Inferior parietal cortex (tissue), 1 donor: Measurements from ENCODE around the gene COA1.
"Not testable (repeated sequence)": the region's sequence is repeated elsewhere in the genome, so short reads cannot be mapped to it uniquely, and the experiment has no call there.

Experiments used
- DNase-seq: peaks from one replicate; pipeline ENCODE4 v3.0.0-alpha.2; 2016; ENCODE audit errors: extremely low spot score

COA1 gene

DNA sequence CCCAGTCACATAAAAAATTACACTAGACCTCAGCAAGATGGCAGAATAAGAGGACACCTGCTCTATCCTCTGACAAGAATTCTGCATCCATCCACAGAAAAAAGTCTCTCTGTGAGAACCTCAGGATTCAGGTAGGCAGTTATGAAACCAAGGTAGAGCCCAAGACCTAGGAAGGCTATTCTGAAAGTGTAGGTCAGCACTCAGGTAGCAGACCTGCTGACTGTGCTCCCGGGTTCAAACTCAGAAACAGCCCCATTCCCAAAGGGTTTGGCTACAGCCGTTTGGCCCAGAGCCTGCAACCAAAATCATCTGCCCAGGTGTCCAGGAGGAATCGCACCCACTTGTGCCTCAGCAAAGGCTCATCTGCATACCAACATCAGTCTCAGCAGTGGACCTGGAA is 37.7 kb downstream of the COA1 start:
- no peak for DNase-seq

GRCh38 chr7:43689115-43689514 is 40.2 kb downstream of the COA1 start:
- no peak for DNase-seq

- DNase-seq, result not testable (repeated sequence)
These were observed 41.5 kb downstream of the COA1 start for GRCh38 chr7:43687866-43688265.

DNA sequence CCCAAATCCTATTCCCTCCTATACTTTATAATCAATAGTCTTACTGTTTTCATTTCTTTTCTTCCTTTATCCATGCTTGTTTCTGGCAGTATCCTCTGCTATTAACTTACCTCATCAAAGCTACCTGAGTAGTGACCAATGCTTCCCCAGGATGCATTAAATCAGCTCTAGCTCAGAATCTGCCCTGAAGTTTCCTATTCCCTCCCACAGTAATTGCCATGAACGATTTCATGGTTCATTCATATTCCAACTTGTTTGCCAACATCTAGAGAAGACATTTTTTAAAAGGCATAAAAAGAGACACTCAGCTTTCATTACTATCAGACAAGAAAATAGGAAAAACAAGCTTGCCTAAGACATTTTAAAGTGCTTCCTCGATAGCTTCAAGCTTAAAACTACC is 42.3 kb downstream of the COA1 start:
- DNase-seq, result no peak

- no peak for DNase-seq
These were observed 48.6 kb downstream of the COA1 start for GRCh38 chr7:43680736-43681135.

GRCh38 chr7:43679210-43680068 is 49.9 kb downstream of the COA1 start:
- no peak for DNase-seq

- no peak for DNase-seq
These were observed 51.0 kb downstream of the COA1 start for GRCh38 chr7:43678315-43678714.

GRCh38 chr7:43677864-43678263 is 51.5 kb downstream of the COA1 start:
- no peak for DNase-seq

DNA sequence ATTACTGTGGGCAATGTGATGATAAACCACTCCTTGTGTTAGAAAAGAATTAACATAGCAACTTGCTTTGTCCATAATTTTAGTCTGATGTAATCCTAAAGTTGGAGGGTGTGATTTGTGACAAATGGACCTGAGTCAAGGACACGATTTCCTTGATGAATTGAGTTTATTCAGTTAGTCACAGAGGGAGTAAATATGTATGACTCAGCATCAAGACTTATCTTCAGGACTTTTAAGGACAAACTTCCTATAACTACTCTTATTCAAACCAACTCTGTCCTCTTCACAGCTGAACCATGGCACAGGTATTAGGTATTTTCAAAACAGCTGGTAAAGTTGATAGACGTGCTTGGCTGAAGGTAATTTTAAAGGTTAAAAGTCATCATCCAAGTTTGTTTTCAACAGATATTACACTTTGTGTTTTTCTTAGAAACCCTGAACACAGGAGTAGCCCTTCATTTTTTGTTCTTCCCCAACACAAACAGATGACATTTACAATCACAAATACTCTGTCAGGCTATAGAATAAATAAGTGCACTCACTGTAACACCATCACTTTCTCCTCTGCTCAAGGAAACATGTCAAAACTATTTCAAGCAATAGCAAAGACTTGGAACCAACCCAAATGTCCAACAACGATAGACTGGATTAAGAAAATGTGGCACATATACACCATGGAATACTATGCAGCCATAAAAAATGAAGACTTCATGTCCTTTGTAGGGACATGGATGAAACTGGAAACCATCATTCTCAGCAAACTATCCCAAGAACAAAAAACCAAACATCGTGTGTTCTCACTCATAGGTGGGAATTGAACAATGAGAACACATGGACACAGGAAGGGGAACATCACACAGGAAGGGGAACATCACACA is 54.5 kb downstream of the COA1 start:
- DNase-seq, result no peak

- DNase-seq, result not testable (repeated sequence)
These were observed 55.9 kb downstream of the COA1 start for GRCh38 chr7:43673243-43673976.

GRCh38 chr7:43671521-43671920 is 57.8 kb downstream of the COA1 start:
- DNase-seq, result no peak

GRCh38 chr7:43669286-43670081 is 59.8 kb downstream of the COA1 start:
- DNase-seq, result no peak

DNA sequence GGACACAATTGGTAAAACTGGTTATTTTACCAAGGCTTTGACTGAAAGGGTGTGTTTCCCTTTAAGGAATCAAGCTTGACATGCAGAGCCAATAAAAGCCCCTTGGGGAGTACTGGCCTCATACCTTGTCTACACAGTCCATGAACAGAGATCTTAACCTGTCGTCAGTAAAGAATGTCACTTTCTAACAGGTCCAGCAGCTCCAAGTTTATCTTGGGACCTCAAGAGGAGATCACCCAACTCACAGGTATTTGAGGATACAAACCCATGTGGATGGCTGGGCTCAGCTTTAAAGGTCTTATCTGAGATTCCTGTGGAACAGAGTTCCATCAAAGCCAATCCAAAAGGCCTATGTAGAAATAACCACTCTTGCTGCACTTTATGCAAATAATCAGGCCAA is 61.3 kb downstream of the COA1 start:
- no peak for DNase-seq

DNA sequence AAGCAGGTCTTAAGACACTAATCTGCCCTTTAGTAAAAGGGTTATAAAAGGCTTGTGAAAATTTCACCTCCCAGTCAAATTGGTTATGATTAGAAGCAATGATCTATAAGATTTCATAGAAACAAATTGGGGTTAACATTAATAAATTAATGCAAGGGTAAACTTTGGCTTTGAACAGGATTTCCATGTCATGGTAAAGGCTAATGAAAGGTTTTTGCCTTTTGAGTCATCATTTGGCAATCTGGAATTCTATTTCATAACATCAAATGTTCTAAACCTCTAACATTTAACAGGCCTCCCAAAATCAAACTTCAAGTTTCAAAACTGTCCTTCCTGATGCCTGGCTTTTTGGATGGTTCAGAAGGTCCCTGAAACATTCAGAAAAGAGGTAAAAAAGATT is 62.4 kb downstream of the COA1 start:
- no peak for DNase-seq

GRCh38 chr7:43664681-43665080 is 64.6 kb downstream of the COA1 start:
- no peak for DNase-seq

- DNase-seq, result no peak
These were observed 69.2 kb downstream of the COA1 start for GRCh38 chr7:43660141-43660540.

DNA sequence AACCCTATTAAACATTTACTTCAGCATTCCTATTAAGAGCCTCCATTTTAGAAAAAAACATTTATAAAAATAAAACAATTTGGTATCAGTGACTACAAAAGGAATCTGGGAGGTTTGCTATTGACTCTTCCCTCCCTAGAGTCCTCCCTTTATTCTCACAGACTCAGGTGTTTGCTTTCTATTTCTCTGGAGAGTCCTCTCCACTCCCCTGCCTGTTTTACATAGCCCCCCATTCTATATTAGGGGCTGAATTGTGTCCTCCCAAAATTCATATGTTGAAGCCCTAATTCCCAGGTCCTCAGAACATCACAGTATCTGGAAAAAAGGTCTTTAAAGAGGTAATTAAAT is 69.8 kb downstream of the COA1 start:
- no peak for DNase-seq

DNA sequence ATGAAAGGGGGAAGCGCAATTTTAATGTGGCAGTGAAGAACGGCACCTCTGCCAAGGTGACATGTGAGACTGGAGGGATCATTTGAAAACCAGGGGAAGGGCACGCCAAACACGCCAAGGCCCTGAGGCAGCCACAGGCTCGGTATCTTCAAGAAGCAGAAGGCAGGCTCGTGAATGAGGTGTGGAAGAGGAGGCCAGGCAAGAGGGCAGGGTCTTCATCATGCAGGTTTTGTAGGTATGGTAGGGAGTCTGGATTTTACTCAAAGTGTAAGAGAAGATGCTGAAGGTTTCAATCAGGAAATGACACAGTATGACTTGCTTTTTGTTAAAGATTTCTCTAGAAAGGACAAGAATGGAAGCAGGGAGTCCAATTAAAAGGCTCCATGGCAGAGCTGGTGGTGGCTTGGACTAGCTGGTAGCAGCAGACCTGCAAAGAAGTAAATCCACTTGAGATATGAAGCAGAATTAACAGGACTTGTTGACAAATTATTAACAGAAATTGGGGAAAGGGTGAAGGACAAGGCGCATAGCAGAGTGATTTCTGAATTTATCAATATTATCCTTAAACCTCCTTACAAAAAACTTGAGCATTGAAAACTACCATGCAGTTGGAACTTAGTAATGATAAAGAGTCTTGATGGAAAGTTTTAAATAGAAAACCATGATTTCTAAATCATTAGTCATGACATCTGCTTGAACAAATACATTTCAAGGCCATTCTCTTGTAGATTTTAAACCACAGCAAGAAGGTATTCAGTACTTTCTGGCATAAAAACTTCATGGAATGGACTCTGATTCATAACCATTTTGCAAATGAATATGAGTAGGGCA is 70.4 kb downstream of the COA1 start:
- DNase-seq, result no peak

DNA sequence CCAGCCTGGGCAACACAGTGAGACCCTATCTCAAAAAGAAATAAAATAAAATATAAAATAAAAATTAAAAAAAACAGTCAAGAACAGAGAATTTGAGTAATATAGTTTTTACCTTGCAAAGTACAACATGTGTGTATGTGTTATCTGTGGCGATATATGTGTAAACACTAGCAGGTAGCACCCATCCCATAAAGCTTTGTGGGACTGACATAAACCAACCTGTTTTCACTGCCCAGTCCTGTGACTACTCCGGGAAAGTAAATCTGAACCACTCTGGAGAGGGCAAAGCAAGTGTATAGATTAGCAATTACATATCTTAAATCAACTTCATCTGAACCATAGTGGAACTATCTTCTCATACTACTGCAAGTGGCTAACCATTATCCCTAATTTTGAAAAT is 72.3 kb downstream of the COA1 start:
- DNase-seq, result no peak

GRCh38 chr7:43655584-43655983 is 73.7 kb downstream of the COA1 start:
- no peak for DNase-seq
